GM19240 (cell line): ENCODE data around the gene NAGS.
"Not testable (repeated sequence)": the region's sequence is repeated elsewhere in the genome, so short reads cannot be mapped to it uniquely, and the experiment has no call there.

Experiments used
- DNase-seq: peaks from one replicate; pipeline ENCODE4 v3.0.0; 2011; ENCODE audit warnings: low spot score; ENCODE audit not compliant: insufficient read length

The NAGS gene

DNA sequence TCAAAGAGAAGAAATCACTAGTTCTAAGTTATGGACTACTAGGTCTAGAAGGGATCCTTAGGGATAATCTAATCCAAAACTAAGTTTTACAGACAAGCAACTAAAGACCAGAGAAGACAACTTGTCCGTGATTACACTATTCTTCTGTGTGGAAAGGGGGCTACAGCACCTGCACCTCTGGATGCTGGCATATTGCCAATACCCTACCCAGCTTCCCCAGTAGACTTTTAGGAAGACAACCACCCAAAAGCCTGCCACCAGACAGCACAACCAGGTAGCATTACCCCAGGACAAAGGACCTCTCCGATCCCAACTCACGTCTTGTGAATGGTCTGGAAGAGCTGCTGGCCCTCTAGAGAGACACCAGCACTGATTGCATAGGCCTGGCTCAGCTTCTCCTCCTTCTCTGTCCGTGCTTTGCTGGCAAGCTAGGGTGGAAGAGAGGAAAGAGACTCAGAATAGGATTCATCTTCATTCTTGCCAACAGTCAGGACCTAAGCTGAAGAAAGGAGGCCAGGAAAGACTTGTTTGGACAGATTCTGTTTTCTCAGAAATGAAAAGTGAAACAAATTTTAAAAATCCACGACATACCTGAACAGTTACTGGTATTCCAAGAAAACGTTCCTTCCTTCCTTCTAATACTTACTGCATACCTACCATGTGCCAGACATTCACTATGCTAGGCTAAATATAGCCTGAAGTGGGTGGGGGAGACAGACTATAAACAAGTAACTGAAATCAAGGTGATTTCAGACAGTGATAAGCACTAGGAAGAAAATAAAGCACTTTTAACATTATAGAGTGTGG is 35.6 kb downstream of the NAGS start:
- no peak for DNase-seq

DNA sequence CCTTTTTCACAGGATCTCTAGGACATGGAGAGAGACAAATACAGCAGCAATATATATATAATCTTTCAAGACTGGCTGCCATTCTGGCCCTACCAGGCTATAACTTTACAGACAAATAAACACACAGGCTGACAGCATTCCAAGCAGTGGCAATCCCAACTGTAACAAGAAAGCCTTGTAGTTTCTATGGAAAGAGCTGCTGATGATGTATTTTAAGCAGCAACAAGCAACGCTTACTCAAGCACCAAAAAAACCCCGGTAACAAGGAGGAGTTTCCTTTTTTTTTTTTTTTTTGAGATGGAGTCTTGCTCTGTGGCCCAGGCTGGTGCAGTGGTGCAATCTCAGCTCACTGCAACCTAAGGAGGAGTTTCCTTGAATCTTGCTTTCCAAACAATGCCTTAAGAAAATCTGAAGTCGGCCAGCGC is 38.9 kb downstream of the NAGS start:
- no peak for DNase-seq

DNA sequence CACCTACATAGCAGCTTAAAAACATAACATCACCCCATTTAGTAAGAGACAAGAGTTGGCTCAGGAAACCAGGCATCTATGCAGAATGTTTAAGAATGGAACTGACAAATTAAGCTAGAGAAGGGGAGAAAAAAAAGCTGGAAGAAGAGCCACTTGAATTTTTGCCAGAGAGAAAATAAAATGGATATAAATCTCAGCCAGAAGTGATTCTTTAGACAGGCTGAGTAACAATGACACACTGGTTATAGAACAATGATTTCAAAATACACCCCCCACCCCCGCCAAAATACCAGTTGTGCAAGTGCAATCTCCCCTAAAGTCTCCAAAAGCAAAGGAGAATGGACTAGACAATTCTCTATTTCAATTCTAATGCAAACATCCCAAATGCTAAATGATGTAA is 39.6 kb downstream of the NAGS start:
- DNase-seq: no peak

GRCh38 chr17:44045486-44045885 is 41.1 kb downstream of the NAGS start:
- DNase-seq: no peak

DNA sequence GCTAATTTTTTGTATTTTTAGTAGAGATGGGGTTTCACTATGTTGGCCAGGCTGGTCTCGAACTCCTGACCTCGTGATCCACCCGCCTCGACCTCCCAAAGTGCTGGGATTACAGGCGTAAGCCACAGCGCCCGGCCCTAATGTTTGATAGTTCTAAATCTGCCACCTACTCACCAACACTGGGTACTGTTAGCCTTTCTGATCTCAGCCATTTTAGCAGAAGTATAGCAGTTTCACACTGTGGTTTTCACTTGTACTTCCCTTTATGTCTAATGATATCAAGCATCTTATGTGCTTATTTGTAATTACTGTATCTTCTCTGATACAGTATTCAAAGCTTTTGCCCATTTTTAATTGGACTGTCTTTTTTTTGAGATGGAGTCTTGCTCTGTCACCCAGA is 42.5 kb downstream of the NAGS start:
- not testable (repeated sequence) for DNase-seq

DNA sequence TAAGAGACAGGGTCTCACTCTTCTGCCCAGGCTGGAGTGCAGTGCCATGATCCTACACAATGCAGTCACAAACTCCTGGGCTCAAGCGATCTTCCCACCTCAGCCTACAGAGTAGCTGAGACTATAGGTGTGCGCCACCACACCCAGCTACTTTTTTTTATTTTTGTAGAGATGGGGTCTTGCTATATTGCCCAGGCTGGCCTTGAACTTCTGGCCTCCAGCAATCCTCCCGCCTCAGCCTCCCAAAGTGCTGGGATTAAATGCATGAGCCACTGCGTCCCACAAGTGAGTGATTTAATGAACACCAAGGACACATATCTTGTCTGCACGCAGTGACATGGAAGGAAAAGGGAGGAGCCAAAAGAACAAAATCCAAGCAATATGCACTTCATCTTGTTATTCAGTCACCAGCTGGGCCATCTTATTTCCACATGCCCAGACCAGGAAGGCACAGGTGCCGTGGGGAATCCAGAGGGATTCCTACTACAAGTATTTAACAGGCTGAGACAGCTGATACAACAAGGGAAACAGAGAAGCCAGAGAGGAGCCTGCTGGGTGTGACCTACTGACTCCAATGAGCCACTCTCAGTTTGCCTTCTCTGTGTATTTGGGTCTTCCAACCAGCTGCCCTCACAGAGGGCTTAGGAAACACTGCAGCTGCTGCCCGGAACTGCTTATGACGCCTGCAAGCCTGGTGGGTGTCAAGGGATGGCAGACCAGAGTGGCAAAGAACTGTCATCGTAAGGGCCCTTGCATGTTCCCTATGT is 45.1 kb downstream of the NAGS start:
- DNase-seq: no peak

DNA sequence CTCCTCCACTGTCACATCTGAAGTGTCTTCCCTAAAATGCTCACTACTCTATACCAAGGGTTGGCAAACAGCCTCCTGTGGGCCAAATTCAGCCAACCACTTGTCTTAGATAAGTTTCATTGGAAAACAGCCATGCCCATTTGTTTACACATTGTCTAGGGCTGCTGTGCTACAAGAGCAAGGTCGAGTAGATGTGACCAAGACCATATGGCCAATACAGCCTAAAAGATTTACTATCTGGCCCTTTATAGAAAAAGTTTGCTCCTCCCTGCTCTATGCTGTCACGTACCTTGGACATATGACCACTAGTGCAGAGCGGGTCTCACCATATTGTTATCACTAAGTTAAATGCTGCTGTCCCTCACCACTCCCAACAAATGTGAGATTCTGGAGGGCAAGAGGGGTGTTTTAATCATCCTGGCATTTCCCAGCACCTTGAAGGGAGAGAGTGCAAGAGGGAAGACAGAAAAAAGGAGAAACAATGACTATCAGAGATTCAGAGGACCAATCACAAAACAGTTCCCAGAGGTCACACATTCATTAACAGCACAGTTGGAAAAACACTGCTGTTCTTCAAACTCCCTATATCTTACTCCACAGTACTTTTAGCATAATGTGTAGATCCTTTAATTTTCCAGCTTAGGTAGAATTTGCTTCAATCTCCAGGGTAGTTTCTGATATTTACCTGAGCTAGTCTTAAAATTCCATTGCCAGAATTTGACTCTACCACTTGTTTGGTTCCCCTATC is 48.9 kb downstream of the NAGS start:
- no peak for DNase-seq
